Measurements from ENCODE around the gene CNOT6. TPM values are rescaled to one million over a fixed set of nuclear protein-coding genes. Genes with fewer than 3 reads are reported as not detected.

The CNOT6 gene
- total and polyA plus RNA-seq, 4 donors = 1.4 to 25.0 (median 4.2) TPM

DNA sequence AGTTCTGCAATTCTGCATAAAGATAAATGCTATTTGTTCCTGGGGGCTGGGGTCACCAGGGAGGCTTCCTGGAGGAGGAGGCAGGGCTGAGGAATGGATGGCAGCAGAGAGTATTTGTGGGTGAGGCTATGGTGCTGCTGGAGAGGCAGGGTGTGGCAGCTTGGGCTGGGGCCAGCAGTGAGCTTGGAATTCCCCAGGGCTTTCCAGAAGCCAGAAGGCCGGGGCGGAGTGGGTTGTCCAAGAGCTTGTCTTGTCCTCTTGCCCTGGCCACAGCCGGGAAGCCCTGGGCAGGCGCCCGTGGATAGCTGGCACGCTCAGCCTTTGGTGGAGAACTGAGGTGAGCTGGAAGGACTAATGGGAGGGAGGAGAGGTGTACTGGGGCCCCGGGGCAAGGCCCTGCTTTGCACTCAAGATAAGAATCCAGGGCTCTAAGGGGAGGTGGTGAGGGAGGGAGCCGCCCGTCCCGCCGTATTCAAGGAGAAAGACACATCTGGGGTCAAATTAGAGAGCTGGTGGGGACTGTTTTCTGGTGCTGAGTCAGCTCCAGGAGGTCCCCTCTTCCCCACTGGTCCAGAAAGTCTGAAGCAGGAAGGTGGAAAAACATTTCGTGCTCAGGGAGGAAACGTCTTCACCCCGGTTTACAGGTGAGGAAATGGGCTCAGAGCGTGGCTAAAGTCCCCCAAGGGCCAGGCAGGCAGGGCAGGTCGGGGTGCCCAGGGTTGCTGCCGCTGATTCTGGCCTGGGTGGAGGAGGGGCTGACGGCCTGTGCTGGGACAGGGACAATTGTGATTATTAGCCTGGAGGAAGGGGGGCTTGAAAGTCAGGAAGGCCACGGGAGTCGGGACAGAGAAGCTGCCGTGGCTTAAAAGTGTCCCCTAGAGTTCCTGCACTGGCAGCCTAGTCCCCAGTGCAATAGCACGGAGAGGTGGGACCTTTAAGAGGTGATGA lies 26.9 kb upstream of the CNOT6 start (continued):
- TF ChIP-seq, protein P1, sequence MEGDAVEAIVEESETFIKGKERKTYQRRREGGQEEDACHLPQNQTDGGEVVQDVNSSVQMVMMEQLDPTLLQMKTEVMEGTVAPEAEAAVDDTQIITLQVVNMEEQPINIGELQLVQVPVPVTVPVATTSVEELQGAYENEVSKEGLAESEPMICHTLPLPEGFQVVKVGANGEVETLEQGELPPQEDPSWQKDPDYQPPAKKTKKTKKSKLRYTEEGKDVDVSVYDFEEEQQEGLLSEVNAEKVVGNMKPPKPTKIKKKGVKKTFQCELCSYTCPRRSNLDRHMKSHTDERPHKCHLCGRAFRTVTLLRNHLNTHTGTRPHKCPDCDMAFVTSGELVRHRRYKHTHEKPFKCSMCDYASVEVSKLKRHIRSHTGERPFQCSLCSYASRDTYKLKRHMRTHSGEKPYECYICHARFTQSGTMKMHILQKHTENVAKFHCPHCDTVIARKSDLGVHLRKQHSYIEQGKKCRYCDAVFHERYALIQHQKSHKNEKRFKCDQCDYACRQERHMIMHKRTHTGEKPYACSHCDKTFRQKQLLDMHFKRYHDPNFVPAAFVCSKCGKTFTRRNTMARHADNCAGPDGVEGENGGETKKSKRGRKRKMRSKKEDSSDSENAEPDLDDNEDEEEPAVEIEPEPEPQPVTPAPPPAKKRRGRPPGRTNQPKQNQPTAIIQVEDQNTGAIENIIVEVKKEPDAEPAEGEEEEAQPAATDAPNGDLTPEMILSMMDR (IDR thresholded peaks at IDR 0.05; ENCODE audit: low read depth, low read length, missing input control) = no peak
- TF ChIP-seq, protein P2, sequence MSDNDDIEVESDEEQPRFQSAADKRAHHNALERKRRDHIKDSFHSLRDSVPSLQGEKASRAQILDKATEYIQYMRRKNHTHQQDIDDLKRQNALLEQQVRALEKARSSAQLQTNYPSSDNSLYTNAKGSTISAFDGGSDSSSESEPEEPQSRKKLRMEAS (IDR thresholded peaks at IDR 0.05) = no peak
- no peak for TF ChIP-seq SP1 (IDR thresholded peaks at IDR 0.05)

DNA sequence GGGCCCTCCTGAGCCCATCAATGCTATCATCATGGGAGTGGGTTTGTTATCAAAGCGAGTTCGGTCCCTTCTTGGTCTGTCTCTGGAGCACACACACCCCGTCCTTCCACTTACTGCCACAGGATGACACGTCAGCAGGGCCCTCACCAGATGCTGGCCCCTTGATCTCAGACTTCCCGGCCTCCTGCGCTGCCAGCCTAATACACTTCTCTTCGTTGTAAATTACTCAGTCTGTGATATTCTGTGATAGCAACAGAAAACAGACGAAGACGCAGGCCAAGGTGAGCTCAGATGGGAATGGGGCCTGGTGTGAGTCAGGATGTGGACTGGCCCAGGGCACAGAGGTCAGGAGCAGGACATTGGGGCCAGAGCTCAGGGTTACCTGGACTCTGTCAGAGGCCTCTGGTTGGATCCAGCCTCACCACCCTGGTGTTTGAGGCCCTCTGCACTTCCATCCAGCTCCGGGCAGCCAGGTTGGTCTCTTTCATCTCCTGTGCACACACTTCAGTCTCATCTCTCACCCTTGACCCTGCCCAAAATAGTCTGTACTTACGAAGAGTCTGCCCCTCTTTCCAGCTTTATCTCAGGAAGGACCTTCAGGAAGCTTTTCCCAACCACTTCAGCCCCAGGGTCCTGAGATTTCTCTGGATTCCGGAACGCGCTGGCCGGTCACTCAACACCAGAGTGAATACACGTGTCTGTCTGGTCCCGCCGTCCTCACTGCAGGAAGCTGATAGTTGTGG lies 26.0 kb upstream of the CNOT6 start:
- no peak for DNase-seq (ENCODE audit: low spot score)
- Histone ChIP-seq H3K27ac (ENCODE audit: low read depth in 1 of 2, low read length in 2 of 2) (no peak overlapping the region), H3K4me3 (ENCODE audit: low read depth in 1 of 3, low read length in 3 of 3) (no peak overlapping the region), H3K36me3 (ENCODE audit: control insufficient read depth in 4 of 4, insufficient read depth in 3 of 4, low read depth in 1 of 4, low read length in 3 of 4) (no peaks in the 10 kb centered on the region), H3K27me3 (ENCODE audit: control insufficient read depth in 4 of 4, insufficient read depth in 4 of 4, low read length in 3 of 4) (no peaks in the 10 kb centered on the region), H3K4me1 (ENCODE audit: control insufficient read depth in 4 of 4, insufficient read depth in 4 of 4, low read length in 3 of 4) (no peaks in the 10 kb centered on the region), H3K9ac (ENCODE audit: low read depth in 1 of 2, low read length in 2 of 2) (no peak overlapping the region), H3K9me3 (ENCODE audit: control insufficient read depth in 4 of 4, low read length in 3 of 4) (no peaks in the 10 kb centered on the region)
- TF ChIP-seq GABPA (IDR thresholded peaks at IDR 0.05 in 1 of 2, conservative IDR thresholded peaks at IDR 0.05 in 1 of 2) = no peak
- no peak for TF ChIP-seq RXRA (IDR thresholded peaks at IDR 0.05)
- TF ChIP-seq, protein P2 (IDR thresholded peaks at IDR 0.05) = no peak
- TF ChIP-seq JUND (IDR thresholded peaks at IDR 0.05) = no peak
- TF ChIP-seq NR2F2 (IDR thresholded peaks at IDR 0.05) = no peak
- TF ChIP-seq, protein P3, sequence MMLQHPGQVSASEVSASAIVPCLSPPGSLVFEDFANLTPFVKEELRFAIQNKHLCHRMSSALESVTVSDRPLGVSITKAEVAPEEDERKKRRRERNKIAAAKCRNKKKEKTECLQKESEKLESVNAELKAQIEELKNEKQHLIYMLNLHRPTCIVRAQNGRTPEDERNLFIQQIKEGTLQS (IDR thresholded peaks at IDR 0.05) = no peak
- no peak for TF ChIP-seq RAD21 (IDR thresholded peaks at IDR 0.05)
- TF ChIP-seq, protein P4, sequence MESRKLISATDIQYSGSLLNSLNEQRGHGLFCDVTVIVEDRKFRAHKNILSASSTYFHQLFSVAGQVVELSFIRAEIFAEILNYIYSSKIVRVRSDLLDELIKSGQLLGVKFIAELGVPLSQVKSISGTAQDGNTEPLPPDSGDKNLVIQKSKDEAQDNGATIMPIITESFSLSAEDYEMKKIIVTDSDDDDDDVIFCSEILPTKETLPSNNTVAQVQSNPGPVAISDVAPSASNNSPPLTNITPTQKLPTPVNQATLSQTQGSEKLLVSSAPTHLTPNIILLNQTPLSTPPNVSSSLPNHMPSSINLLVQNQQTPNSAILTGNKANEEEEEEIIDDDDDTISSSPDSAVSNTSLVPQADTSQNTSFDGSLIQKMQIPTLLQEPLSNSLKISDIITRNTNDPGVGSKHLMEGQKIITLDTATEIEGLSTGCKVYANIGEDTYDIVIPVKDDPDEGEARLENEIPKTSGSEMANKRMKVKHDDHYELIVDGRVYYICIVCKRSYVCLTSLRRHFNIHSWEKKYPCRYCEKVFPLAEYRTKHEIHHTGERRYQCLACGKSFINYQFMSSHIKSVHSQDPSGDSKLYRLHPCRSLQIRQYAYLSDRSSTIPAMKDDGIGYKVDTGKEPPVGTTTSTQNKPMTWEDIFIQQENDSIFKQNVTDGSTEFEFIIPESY (IDR thresholded peaks at IDR 0.05) = no peak
- TF ChIP-seq HNF4A (conservative IDR thresholded peaks at IDR 0.05) = no peak
- TF ChIP-seq FOXA2 (IDR thresholded peaks at IDR 0.05) = no peak
- no peak for TF ChIP-seq TAF1 (conservative IDR thresholded peaks at IDR 0.05)
- TF ChIP-seq YY1 (IDR thresholded peaks at IDR 0.05) = no peak
- TF ChIP-seq HNF4G (IDR thresholded peaks at IDR 0.05) = no peak
- WGBS = 85% methylated on average over 18 of the region's 18 CpGs
